DND-41 (cell line): ENCODE data around the gene TMEM237.

Experiments
- ATAC-seq: fragments of 200-7000 bp; cut with Tn5 transposase; 3 replicates; pipeline ENCODE4 v1.9.1; 2021; ENCODE audit warnings: low read depth; ENCODE audit not compliant: insufficient read depth
- DNase-seq: peaks from one replicate; pipeline ENCODE4 v3.0.0-alpha.2; 2020
- H2AFZ ChIP-seq: 2 replicates; pipeline ENCODE4 v1.6.0; 2012; ENCODE audit warnings: low read depth, low read length
- H3K27ac ChIP-seq: 2 replicates; pipeline ENCODE4 v1.5.1; 2012; ENCODE audit warnings: low read length, inconsistent platforms
- H3K27me3 ChIP-seq: fragments of 200-600 bp; sonication (generic); 2 replicates; pipeline ENCODE4 v1.6.0; 2012; ENCODE audit warnings: low read length, mild to moderate bottlenecking, inconsistent platforms; ENCODE audit not compliant: insufficient read depth, poor library complexity
- H3K36me3 ChIP-seq: 2 replicates; pipeline ENCODE4 v1.5.1; 2012; ENCODE audit warnings: low read length, inconsistent platforms; ENCODE audit not compliant: insufficient read depth
- H3K4me1 ChIP-seq: 2 replicates; pipeline ENCODE4 v1.5.1; 2012; ENCODE audit warnings: mild to moderate bottlenecking, low read length; ENCODE audit not compliant: insufficient read depth
- H3K4me2 ChIP-seq: 2 replicates; pipeline ENCODE4 v1.6.0; 2012; ENCODE audit warnings: mild to moderate bottlenecking, moderate library complexity, low read length, inconsistent platforms; ENCODE audit not compliant: insufficient read depth
- H3K4me3 ChIP-seq, 2 experiments: fragments of 200-600 bp in 1 of 2; shearing (Covaris generic) in 1 of 2; 2 replicates each; pipeline ENCODE4 v1.5.1; 2012 to 2016; ENCODE audit warnings: inconsistent platforms in 2 of 2, low read length in 2 of 2, mild to moderate bottlenecking in 2 of 2, low read depth in 1 of 2, moderate library complexity in 1 of 2
- H3K79me2 ChIP-seq: 2 replicates; pipeline ENCODE4 v1.6.0; 2012; ENCODE audit warnings: low read length, inconsistent platforms; ENCODE audit not compliant: insufficient read depth
- H3K9ac ChIP-seq: 2 replicates; pipeline ENCODE4 v1.6.0; 2012; ENCODE audit warnings: low read depth, mild to moderate bottlenecking, inconsistent platforms, low read length, moderate library complexity
- H3K9me3 ChIP-seq: 2 replicates; pipeline ENCODE4 v1.5.1; 2012; ENCODE audit warnings: low read length, moderate library complexity, mild to moderate bottlenecking, inconsistent platforms; ENCODE audit not compliant: insufficient read depth, severe bottlenecking
- H4K20me1 ChIP-seq: 2 replicates; pipeline ENCODE4 v1.6.0; 2012; ENCODE audit warnings: low read length; ENCODE audit not compliant: insufficient read depth
- CTCF ChIP-seq: IDR thresholded peaks from 2 replicates; pipeline ENCODE4 v1.5.1; 2012; ENCODE audit warnings: borderline replicate concordance, low read length, moderate library complexity, mild to moderate bottlenecking; ENCODE audit not compliant: poor library complexity, severe bottlenecking; ENCODE audit errors: extremely low read depth
- EZH2 ChIP-seq: IDR thresholded peaks from 3 replicates; pipeline ENCODE4 v1.6.1; 2012; ENCODE audit warnings: borderline replicate concordance, low read depth, mild to moderate bottlenecking, moderate library complexity, low read length, inconsistent platforms; ENCODE audit not compliant: severe bottlenecking

TMEM237 gene

GRCh38 chr2:201600906-201601305 lies 42.4 kb downstream of the TMEM237 start:
- H3K9me3 ChIP-seq, result no peaks in the 10 kb centered on the region
- no peak overlapping the region for H3K4me3 ChIP-seq
- ATAC-seq (no peak), DNase-seq (no peak)
- no peak overlapping the region for H3K4me2 ChIP-seq
- H3K9ac ChIP-seq, result no peak overlapping the region
- TF ChIP-seq CTCF (no peak), EZH2 (no peak)
- H3K79me2 ChIP-seq, result no peaks in the 10 kb centered on the region
- no peaks in the 10 kb centered on the region for H3K36me3 ChIP-seq
- H4K20me1 ChIP-seq, result no peaks in the 10 kb centered on the region
- peaks cover 3% of the 10 kb centered on the region for H3K27me3 ChIP-seq
- no peaks in the 10 kb centered on the region for H3K4me1 ChIP-seq
- H3K27ac ChIP-seq, result no peak overlapping the region
- H2AFZ ChIP-seq, result no peak overlapping the region

GRCh38 chr2:201597397-201597796 lies 45.9 kb downstream of the TMEM237 start:
- Histone ChIP-seq H3K4me3 (no peak overlapping the region), H3K9me3 (no peaks in the 10 kb centered on the region), H3K9ac (no peak overlapping the region), H2AFZ (no peak overlapping the region), H3K27me3 (peaks cover 3% of the 10 kb centered on the region), H3K4me2 (no peak overlapping the region), H3K27ac (no peak overlapping the region), H4K20me1 (no peaks in the 10 kb centered on the region), H3K79me2 (no peaks in the 10 kb centered on the region), H3K4me1 (no peaks in the 10 kb centered on the region), H3K36me3 (no peaks in the 10 kb centered on the region)
- DNase-seq, result no peak
- no peak for ATAC-seq
- TF ChIP-seq CTCF (no peak), EZH2 (no peak)

DNA sequence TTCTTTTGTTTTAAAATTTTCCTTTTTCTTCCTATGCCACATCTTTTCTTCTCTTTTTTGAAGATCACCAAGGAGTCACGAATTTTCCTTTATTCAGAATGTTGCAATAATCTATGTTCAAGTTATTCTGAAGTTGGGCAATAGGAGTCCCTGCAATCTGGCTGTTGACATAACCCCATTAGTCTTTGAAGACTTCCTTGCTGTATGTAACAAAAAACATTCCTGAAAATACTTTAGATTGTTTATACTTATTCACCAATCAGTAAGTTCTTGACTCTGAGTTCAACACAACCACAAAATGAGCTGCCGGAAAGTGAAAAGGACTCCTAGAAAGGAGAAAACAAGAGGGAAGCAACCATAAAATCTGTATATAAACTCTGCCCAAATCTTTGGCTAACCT lies 62.8 kb downstream of the TMEM237 start:
- Histone ChIP-seq H3K36me3 (no peaks in the 10 kb centered on the region), H2AFZ (no peak overlapping the region), H3K27ac (no peak overlapping the region), H3K4me2 (no peak overlapping the region), H3K9me3 (no peaks in the 10 kb centered on the region), H4K20me1 (no peaks in the 10 kb centered on the region), H3K79me2 (no peaks in the 10 kb centered on the region), H3K4me1 (no peaks in the 10 kb centered on the region), H3K27me3 (peaks cover 3% of the 10 kb centered on the region), H3K9ac (no peak overlapping the region), H3K4me3 (no peak overlapping the region)
- ATAC-seq, result no peak
- TF ChIP-seq EZH2 (no peak), CTCF (no peak)
- no peak for DNase-seq

DNA sequence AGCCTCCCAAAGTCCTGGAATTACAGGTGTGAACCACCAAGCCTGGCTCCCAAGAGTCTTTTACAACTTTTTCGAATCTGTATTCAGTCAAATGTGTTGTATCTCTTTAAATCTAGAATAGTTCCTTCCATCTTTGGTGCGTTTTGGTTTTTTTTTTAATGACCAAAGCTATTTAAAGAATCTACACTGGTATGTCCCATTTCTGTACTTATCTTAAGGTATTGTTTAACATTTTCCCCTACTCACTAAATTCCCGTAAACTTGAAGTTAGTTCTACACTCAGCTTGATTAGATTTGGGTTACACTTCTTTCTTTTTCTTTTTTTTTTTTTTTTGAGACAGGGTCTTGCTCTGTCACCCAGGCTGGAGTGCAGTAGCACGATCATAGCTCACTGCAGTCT lies 63.8 kb downstream of the TMEM237 start:
- H2AFZ ChIP-seq, result no peak overlapping the region
- H3K27ac ChIP-seq, result no peak overlapping the region
- no peak overlapping the region for H3K4me2 ChIP-seq
- DNase-seq (no peak), ATAC-seq (no peak)
- no peaks in the 10 kb centered on the region for H3K36me3 ChIP-seq
- H3K9ac ChIP-seq, result no peak overlapping the region
- H4K20me1 ChIP-seq, result no peaks in the 10 kb centered on the region
- H3K4me3 ChIP-seq, result no peak overlapping the region
- H3K27me3 ChIP-seq, result peaks cover 3% of the 10 kb centered on the region
- no peaks in the 10 kb centered on the region for H3K79me2 ChIP-seq
- H3K9me3 ChIP-seq, result no peaks in the 10 kb centered on the region
- TF ChIP-seq EZH2 (no peak), CTCF (no peak)
- H3K4me1 ChIP-seq, result no peaks in the 10 kb centered on the region
